H1 (cell line): ENCODE measurements around the gene ROGDI. TPM values are rescaled to one million over a fixed set of nuclear protein-coding genes. Genes with fewer than 3 reads are reported as not detected.

Experiments used
- BCL11A ChIP-seq, 2 experiments: IDR thresholded peaks; one replicate each; pipeline ENCODE4 v1.6.1; 2011; ENCODE audit warnings: low read depth in 2 of 2, low read length in 2 of 2, mild to moderate bottlenecking in 2 of 2
- CHD7 ChIP-seq: fragments of 300-600 bp; sonication (generic); IDR thresholded peaks from 2 replicates; pipeline ENCODE4 v1.7.1; 2012; ENCODE audit warnings: low read length, moderate library complexity, mild to moderate bottlenecking, inconsistent platforms; ENCODE audit not compliant: insufficient replicate concordance
- CREB1 ChIP-seq: IDR thresholded peaks from 2 replicates; pipeline ENCODE4 v1.6.1; 2012; ENCODE audit warnings: inconsistent platforms
- EGR1 ChIP-seq: IDR thresholded peaks from 2 replicates; pipeline ENCODE4 v1.6.1; 2011; ENCODE audit warnings: low read depth, low read length, borderline replicate concordance
- EP300 ChIP-seq, 2 experiments: IDR thresholded peaks; 1 replicate in 1 of 2; 2 replicates in 1 of 2; pipeline ENCODE4 v1.6.1; 2011 to 2012; ENCODE audit warnings: low read depth in 2 of 2, low read length in 2 of 2, mild to moderate bottlenecking in 2 of 2, borderline replicate concordance in 1 of 2, inconsistent platforms in 1 of 2, moderate library complexity in 1 of 2
- KDM4A ChIP-seq: IDR thresholded peaks from one replicate; pipeline ENCODE4 v1.7.1; 2012; ENCODE audit warnings: low read depth, mild to moderate bottlenecking, moderate library complexity, low read length, inconsistent platforms; ENCODE audit not compliant: severe bottlenecking
- PHF8 ChIP-seq: fragments of 200-600 bp; sonication (generic); conservative IDR thresholded peaks from 2 replicates; pipeline ENCODE4 v1.7.1; 2012; ENCODE audit warnings: low read depth, mild to moderate bottlenecking, inconsistent platforms, low read length, moderate library complexity
- RBBP5 ChIP-seq: IDR thresholded peaks from 2 replicates; pipeline ENCODE4 v1.7.1; 2012; ENCODE audit warnings: low read depth, mild to moderate bottlenecking, inconsistent platforms, low read length, moderate library complexity, borderline replicate concordance
- polyA plus RNA-seq, 7 experiments: library from polyadenylated mRNA; depleted of rRNA in 3 of 7; stranded (reverse) in 5 of 7; unstranded in 2 of 7; fragments of >200 nt in 5 of 7; fragments of 200-250 nt in 2 of 7; gene quantifications; 1 replicate in 5 of 7; 2 replicates in 1 of 7; 4 replicates in 1 of 7; pipeline versions ENCODE4 v1.2.1 to v1.2.3, GENCODE V29; 2011 to 2013; ENCODE audit warnings: missing spikeins in 2 of 7, mixed read lengths in 2 of 7
- total RNA-seq: library from RNA; stranded (reverse); fragmentation: NEBNext Ultra II Directional; extraction: Animal tissue kit (Norgen Biotek cat#: 25700); gene quantifications from 2 replicates; pipeline ENCODE4 v1.2.1, GENCODE V29; 2021
- TF ChIP-seq, protein P1 (sequence below): IDR thresholded peaks from 2 replicates; pipeline ENCODE4 v1.6.1; 2011; ENCODE audit warnings: low read depth, mild to moderate bottlenecking, low read length; ENCODE audit not compliant: insufficient read depth

Gene ROGDI
- total and polyA plus RNA-seq, 2 of the 8 experiments (the other 6 are each of a cell fraction or from before 2014, with no cell fraction given): 27.4 to 68.4 TPM

GRCh38 chr16:4790871-4791270 is 11.6 kb downstream of the ROGDI start (continued):
- TF ChIP-seq BCL11A (IDR thresholded peaks at IDR 0.05; ENCODE audit: low read depth in 2 of 2, low read length in 2 of 2) (no peak), CREB1 (no peak), EGR1 (no peak), CHD7 (no peak), EP300 (IDR thresholded peaks at IDR 0.05; ENCODE audit: borderline replicate concordance in 1 of 2, low read depth in 2 of 2, low read length in 2 of 2) (no peak), KDM4A (no peak), PHF8 (no peak), RBBP5 (no peak)
- TF ChIP-seq, protein P1, sequence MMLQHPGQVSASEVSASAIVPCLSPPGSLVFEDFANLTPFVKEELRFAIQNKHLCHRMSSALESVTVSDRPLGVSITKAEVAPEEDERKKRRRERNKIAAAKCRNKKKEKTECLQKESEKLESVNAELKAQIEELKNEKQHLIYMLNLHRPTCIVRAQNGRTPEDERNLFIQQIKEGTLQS: no peak
- TF ChIP-seq, all 59 proteins: peak for 0
